HG02981 (cell line): ENCODE data around the gene SNPH.

Experiments used
- ATAC-seq: cut with Tn5 transposase; IDR thresholded peaks from one replicate; pipeline ENCODE4 v1.9.1; 2021; ENCODE audit warnings: mild to moderate bottlenecking, moderate library complexity; ENCODE audit not compliant: unreplicated experiment

The SNPH gene

DNA sequence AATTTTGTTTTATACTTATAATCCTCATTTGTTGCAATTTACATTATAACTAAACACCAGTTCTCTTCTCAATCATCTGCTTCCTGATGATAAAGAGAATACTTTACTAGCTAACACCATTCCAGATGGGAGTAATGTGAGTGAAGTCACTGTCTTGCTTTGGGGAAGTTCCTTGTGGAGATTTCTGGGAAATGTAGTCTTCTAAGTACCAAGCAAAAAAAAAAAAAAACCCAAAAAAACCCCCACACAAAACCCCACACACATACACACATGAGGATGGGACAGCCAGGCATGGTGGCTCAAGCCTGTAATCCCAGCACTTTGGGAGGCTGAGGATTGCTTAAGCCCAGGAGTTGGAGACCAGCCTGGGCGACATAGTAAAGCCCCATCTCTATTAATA lies 2.2 kb upstream of the SNPH start:
- ATAC-seq, result no peak

DNA sequence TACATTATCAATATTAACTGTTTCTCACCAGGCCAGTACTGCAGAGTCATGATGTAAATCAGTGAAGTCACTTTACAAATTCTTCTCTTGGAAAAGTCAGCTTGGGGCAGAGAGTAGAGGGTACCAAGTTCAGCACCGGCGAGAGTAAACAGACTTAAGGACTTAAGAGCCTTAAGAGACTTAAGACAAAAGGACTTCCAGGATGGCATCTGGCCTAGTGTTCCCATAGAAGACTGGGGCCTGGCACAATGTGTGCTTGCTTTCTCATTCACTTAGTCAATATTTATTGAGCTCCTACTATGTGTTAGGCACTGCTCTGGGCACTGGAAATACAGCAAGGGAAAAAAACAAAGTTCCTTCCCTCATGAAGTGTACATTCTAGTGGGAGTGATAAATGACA lies 1.4 kb upstream of the SNPH start:
- no peak for ATAC-seq

- no peak for ATAC-seq
These were observed 723 bp upstream of the SNPH start for GRCh38 chr20:1265226-1265915.

DNA sequence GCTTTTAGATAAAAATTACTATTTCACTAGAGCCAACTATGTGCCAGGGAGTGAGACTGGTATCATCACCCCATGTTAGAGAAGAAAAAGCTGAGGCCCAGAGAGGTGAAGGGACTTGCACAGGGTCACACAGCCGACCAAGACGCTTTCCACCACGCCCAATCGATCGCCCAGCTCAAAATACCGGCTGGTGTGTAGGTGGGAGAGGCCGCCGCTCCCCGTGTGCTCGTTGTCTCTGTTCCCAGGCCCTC lies 253 bp upstream of the SNPH start:
- no peak for ATAC-seq

DNA sequence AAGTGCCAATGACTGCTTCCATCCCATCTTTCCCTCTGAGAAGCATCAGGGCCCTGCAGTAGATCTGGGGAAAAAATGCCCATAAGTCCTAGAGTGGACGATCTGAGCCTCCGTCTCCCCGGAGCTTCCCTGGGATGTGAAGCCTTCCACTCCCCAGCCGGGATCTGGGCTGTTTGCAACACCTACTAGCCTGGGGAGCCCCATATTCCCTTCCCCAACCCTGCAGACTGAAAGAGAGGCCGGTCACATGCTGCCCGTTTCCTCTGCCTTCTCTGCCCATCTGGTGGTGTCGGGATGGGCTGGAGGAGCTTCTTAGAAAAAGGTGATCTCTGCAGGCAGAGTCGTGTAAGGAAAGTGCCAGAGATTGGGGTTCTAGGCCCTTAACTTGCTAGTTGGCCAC lies 1.1 kb downstream of the SNPH start:
- ATAC-seq, result no peak

GRCh38 chr20:1267809-1268374 lies 1.8 kb downstream of the SNPH start:
- ATAC-seq, result no peak

GRCh38 chr20:1269235-1269634 lies 3.1 kb downstream of the SNPH start:
- no peak for ATAC-seq

DNA sequence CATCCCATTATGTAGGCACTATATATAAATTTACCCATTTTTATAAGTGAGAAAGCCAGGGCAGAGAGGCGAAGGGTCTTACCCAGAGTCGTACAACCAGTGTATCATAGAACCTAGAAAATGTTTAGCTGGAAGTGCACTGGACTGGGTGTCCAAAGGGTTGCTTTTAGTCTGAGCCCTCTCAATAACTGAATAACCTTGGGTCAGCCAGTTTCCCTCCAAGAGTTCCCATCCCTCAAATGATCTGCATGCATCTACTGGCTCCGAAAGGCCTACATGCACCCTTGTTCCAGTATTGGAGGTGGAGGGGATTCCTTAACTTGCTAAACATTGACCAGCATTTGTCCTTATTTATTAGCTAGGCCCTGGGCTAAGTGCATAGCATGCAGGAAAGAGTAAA lies 3.8 kb downstream of the SNPH start:
- no peak for ATAC-seq

DNA sequence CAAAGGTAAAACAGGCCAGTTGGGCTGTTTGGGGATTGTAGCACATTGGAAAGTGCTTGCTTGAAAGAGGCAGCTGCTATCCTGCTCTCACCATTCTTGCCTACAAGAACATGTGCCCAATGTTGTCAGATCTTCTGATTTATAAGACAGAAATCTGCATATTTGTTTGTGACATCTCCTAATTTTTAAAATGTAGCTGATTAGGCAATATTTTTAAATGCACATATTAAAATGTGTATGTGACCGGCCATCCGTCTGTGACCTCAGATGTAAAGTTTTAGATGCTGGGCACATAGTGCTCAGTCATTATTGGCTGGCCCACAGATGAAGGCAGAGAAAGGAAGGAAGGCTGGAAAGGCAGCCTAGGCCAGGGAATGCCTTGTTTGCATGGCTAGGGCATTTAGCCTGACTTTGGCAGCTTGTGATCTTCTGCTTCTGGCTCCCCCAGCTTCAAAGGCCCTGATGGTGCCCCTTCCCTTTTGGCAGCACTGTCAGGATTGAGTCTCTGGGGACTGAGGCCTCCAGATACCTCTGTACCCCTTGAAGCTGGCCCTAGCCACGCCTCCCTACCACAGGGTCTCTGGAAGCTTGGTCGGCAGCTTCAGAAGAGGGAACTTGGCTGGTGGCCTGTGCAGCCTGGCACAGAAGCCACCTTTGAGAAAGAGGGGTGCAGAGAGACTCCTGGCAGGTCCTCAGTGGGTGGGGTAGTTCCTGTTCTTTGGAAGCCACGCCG lies 6.4 kb downstream of the SNPH start:
- no peak for ATAC-seq

DNA sequence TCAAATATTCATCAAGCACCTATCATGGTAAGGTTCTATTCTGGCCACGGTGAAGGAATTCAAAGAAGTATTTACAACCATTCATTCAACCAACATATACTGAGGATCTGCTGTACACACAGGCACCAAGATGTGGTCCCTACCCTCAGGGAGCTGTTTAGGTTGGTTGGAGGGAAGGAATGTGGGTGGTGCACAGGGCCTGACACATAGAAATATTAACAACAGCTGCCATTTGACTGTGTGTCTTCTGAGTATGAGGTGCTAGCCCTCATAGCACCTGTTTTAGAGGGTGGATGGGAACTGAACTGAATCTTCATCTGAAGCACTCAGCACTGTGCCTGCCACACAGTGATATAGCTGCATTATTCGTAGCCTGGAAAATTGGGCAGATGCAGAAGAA lies 7.3 kb downstream of the SNPH start:
- ATAC-seq, result no peak

DNA sequence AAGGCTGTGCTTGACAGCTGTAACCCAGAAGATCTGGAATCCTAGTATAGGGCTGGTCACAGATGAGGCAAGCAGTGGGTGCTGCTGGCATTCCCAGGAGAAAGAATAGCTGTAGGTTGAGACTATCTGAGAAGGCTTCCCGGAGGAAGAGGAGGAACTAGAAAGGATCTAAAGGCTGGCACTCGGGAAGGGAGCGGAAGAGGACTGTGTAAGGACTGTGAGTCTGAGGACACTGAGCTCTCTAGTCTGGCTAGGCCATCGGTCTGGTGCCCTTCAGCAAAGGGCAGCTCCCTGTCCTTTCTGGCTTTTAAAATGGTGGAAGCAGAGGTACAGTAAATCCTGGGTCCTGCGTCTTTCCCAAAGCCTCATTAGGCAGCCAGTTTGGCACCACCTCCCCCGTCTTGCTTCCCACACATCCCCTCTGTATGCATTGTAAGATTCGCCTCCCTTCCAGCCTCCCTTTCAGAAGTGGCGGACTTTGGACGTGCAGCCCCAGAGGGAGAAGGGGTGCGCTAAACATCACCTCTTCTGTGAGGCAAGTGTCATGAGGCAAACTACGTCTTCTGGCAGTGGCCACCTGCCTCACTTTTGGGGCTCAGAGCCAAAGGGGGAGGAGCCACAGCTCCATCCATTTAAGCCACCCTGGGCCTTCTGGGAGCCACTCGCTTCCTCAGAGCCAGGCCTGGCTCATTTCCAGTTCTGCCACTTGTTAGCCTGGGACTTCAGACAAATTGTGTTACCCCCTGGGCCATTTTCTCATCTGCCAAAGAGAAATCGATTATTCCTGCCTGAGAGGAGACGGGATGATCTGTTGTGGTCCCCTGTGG lies 8.6 kb downstream of the SNPH start:
- no peak for ATAC-seq

GRCh38 chr20:1275919-1276318 lies 9.8 kb downstream of the SNPH start:
- ATAC-seq, result no peak

DNA sequence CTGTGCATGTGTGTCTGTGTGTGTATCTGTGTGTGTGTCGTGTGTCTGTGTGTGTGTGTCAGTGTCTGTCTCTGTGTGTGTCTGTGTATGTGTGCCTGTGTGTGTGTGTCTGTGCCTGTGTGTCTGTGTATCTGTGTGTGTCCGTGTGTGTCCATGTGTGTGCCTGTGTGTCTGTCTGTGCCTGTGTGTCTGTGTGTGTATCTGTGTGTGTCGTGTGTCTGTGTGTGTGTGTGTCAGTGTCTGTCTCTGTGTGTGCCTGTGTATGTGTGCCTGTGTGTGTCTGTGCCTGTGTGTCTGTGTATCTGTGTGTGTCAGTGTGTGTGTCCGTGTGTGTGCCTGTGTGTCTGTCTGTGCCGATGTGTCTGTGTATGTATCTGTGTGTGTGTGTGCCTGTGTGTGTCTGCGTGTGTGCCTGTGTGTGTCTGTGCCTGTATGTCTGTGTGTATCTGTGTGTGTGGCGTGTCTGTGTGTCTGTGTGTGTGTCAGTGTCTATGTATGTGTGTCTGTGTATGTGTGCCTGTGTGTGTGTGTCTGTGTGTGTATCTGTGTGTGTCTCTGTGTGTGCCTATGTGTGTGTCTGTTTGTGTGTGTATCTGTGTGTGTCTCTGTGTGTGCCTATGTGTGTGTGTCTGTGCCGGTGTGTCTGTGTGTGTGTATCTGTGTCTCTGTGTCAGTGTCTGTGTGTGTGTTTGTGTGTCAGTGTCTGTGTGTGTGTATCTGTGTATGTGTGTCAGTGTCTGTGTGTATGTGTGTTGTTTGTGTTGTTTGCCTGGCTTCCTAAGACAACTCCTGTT lies 11.6 kb downstream of the SNPH start:
- ATAC-seq, result no peak

GRCh38 chr20:1278993-1279392 lies 12.9 kb downstream of the SNPH start:
- no peak for ATAC-seq

DNA sequence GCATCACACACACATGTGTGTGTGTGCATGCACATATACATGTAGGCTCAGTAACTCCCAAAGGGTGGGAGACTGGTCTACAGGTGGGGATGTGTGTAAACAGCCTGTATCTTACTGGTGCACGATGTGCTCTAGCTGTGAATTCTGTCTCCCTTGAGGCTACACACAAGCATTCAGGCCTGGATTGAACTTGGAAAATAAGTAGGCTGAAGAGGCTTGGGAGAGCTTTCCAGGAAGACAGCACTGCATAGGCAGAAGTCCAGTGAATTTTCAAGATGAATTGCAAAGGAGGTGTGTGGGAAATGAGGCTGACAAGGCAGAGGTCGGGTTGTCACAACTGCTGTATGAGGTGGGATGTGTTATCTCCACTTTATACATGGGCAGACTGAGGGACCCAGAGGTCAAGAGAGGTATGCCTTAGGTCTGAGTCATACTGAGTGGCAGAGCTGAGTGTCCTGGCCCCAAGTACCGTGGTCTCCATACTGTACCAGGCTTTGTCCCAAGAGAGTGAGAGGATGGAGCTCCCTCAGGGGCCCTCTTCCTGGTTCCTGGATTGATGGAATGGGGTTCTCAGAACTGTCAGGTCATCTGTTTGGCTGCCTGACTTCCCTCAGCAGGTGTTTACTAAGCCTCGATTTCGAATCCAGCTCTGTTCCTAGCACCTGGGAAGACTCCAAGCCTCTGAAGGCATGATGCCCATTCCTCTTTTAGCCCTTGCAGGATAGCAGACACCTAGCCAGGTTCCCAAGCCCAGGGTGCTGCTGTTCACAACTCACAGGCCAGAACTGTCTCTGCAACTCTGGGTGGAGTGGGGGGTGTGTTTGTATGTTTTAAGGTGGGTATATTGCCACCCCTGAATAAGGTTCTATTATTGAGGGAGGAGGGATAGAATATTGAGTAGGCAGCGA lies 14.4 kb downstream of the SNPH start:
- no peak for ATAC-seq

DNA sequence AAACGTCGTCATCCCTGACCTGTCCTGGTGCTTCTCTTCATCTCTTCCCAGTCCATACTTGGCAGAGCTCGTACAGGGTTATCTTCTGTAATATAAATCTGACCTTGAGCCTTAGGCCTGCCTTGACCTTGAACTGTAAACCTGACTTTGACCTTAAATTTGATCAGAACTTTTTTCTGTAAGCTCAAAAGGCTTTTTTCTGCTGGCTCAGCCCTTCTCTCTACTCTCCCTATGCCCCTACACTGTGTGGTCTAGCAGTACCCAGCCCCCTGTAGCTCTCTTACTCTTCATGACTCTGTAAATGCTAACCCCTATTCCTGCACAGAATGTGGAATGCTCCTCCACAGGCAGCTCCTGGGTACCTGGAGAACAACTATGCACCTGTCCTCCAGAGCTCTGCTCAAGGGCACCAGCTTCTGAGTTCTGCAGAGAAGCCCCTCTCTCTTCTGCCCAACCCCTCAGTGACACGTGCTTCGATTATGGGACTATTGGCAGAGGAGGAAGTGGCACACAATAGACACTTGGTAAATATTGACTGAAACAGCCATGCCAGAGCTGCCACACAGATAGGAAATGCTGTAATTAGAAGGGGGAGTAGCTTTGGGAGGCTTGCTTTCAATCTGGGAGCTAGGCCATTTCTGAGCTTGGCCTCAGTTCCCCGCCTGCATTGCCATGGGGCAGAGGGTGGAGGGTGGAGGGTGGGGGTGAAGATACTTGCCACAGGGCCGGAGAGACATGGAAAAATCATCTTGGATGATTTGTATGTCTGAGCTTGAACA lies 15.4 kb downstream of the SNPH start:
- ATAC-seq, result no peak

GRCh38 chr20:1282966-1283365 lies 16.9 kb downstream of the SNPH start:
- no peak for ATAC-seq

- no peak for ATAC-seq
These were observed 17.7 kb downstream of the SNPH start for GRCh38 chr20:1283522-1284510.
